ENCODE data around the gene SLC41A3. TPM values are rescaled to one million over a fixed set of nuclear protein-coding genes. Genes with fewer than 3 reads are reported as not detected.

The SLC41A3 gene
- total and polyA plus RNA-seq, 2 of the 8 experiments (the other 6 are each of a cell fraction or from before 2014, with no cell fraction given), result 30.2 to 56.4 TPM

GRCh38 chr3:126117212-126117611, 33.3 kb upstream of the SLC41A3 start:
- Histone ChIP-seq H3K79me2 (ENCODE audit: control insufficient read depth in 1 of 2, insufficient read depth in 2 of 2, low read length in 2 of 2) (no peaks in the 10 kb centered on the region), H3K56ac (replicated peaks; ENCODE audit: insufficient read length, low read depth, low read length) (no peak overlapping the region), H2BK12ac (ENCODE audit: low read depth, low read length) (no peak overlapping the region), H2BK15ac (ENCODE audit: low read length) (no peak overlapping the region), H3K79me1 (ENCODE audit: low read depth, low read length) (no peaks in the 10 kb centered on the region; the same call in 1 of the 2 replicates), H3K36me3 (ENCODE audit: control insufficient read depth in 2 of 4, insufficient read depth in 4 of 4, low read length in 3 of 4) (no peaks in the 10 kb centered on the region), H4K5ac (ENCODE audit: insufficient read length, low read depth, low read length) (no peak overlapping the region), H3K4me3 (ENCODE audit: extremely low read depth in 1 of 4, insufficient read depth in 2 of 4, low read depth in 3 of 4, low read length in 4 of 4) (no peak overlapping the region), H3K18ac (ENCODE audit: extremely low read depth, low read length) (no peak overlapping the region), H4K20me1 (replicated peaks in 1 of 2; ENCODE audit: control insufficient read depth in 1 of 2, insufficient read depth in 2 of 2, low read length in 2 of 2) (no peaks in the 10 kb centered on the region), H3K4me2 (ENCODE audit: insufficient read depth in 1 of 2, low read depth in 2 of 2, low read length in 2 of 2) (no peak overlapping the region), H4K91ac (replicated peaks; ENCODE audit: insufficient read length, low read length) (no peak overlapping the region), H3K4me1 (replicated peaks in 1 of 4; ENCODE audit: control insufficient read depth in 3 of 4, insufficient read depth in 4 of 4, low read length in 3 of 4) (no peaks in the 10 kb centered on the region), H4K8ac (ENCODE audit: extremely low read depth, insufficient read depth, low read length) (no peak overlapping the region), H3K4ac (replicated peaks; ENCODE audit: insufficient read length, low read depth, low read length) (no peak overlapping the region), H2BK120ac (replicated peaks; ENCODE audit: low read depth, low read length) (no peak overlapping the region), H2BK20ac (ENCODE audit: low read length) (no peak overlapping the region), H3K27me3 (replicated peaks in 1 of 4; ENCODE audit: control insufficient read depth in 3 of 4, extremely low read depth in 1 of 4, insufficient read depth in 3 of 4, low read length in 3 of 4) (no peaks in the 10 kb centered on the region), H3K9ac (replicated peaks in 1 of 4; ENCODE audit: extremely low read depth in 1 of 4, low read depth in 3 of 4, low read length in 3 of 4) (no peak overlapping the region), H2BK5ac (ENCODE audit: low read depth, low read length) (no peak overlapping the region), H2AFZ (ENCODE audit: low read length) (no peak overlapping the region), H3K14ac (ENCODE audit: insufficient read length) (no peak overlapping the region), H3K23me2 (ENCODE audit: low read depth, low read length) (no peaks in the 10 kb centered on the region), H3K23ac (ENCODE audit: insufficient read length) (no peak overlapping the region), H3K9me3 (ENCODE audit: insufficient read depth in 2 of 2, low read depth in 1 of 2, low read length in 1 of 2) (no peaks in the 10 kb centered on the region; a peak in 1 of 4 replicates), H3K27ac (ENCODE audit: low read depth, low read length) (no peak overlapping the region), H2AK5ac (ENCODE audit: low read depth, low read length) (no peak overlapping the region)
- DNase-seq (ENCODE audit: low read depth in 1 of 2, low spot score in 2 of 2) (no peak), FAIRE-seq (no peak)
- ChIA-PET CTCF (ENCODE audit: partially characterized antibody) (interaction anchor here (0.9 to 7.3 kb wide), 5 partner anchors 8 to 145 kb away, joined by 3 to 52 read pairs (median 9); no protein-coding TSS in a partner anchor), POLR2A (ENCODE audit: partially characterized antibody) (no interaction called here)
- 98% methylated on average over 3 of the region's 3 CpGs; no CpG with 5 or more reads in 1 of the 2 experiments for WGBS, 2 experiments (ENCODE audit: extremely low coverage in 1 of 2, insufficient coverage in 1 of 2, insufficient read length in 1 of 2, insufficient replicate concordance in 2 of 2, low coverage in 1 of 2, low lambda C conversion rate in 2 of 2, missing lambda C conversion rate in 1 of 2)
- TF ChIP-seq TAF1 (IDR thresholded peaks at IDR 0.05; ENCODE audit: low read depth, low read length) (no peak), TAF7 (optimal IDR thresholded peaks at IDR 0.05; ENCODE audit: borderline replicate concordance, low read depth, low read length) (no peak), CHD2 (IDR thresholded peaks at IDR 0.05; ENCODE audit: low read length) (no peak), PHF8 (conservative IDR thresholded peaks at IDR 0.05; ENCODE audit: low read depth, low read length) (no peak), POLR2A (IDR thresholded peaks at IDR 0.05; ENCODE audit: control extremely low read depth in 1 of 2, low read depth in 2 of 2, low read length in 2 of 2) (no peak), CBX8 (IDR thresholded peaks at IDR 0.05; ENCODE audit: borderline replicate concordance, low read depth, low read length) (no peak), GABPA (IDR thresholded peaks at IDR 0.05; ENCODE audit: borderline replicate concordance, insufficient read depth, low read length) (no peak)
